Hindlimb muscle (tissue), 1 donor: Measurements from ENCODE around the gene RIMBP3C. TPM values are rescaled to one million over a fixed set of nuclear protein-coding genes. Genes with fewer than 3 reads are reported as not detected.
"Not testable (repeated sequence)": the region's sequence is repeated elsewhere in the genome, so short reads cannot be mapped to it uniquely, and the experiment has no call there.

ENCODE experiments used
- DNase-seq: peaks from one replicate; pipeline ENCODE4 v3.0.0-alpha.2; 2013
- polyA plus RNA-seq: library from polyadenylated mRNA; unstranded; fragments of 120-200 nt; gene quantifications from one replicate; pipeline ENCODE4 v1.2.1, GENCODE V29; 2013; ENCODE audit not compliant: insufficient read length

Gene RIMBP3C, protein sequence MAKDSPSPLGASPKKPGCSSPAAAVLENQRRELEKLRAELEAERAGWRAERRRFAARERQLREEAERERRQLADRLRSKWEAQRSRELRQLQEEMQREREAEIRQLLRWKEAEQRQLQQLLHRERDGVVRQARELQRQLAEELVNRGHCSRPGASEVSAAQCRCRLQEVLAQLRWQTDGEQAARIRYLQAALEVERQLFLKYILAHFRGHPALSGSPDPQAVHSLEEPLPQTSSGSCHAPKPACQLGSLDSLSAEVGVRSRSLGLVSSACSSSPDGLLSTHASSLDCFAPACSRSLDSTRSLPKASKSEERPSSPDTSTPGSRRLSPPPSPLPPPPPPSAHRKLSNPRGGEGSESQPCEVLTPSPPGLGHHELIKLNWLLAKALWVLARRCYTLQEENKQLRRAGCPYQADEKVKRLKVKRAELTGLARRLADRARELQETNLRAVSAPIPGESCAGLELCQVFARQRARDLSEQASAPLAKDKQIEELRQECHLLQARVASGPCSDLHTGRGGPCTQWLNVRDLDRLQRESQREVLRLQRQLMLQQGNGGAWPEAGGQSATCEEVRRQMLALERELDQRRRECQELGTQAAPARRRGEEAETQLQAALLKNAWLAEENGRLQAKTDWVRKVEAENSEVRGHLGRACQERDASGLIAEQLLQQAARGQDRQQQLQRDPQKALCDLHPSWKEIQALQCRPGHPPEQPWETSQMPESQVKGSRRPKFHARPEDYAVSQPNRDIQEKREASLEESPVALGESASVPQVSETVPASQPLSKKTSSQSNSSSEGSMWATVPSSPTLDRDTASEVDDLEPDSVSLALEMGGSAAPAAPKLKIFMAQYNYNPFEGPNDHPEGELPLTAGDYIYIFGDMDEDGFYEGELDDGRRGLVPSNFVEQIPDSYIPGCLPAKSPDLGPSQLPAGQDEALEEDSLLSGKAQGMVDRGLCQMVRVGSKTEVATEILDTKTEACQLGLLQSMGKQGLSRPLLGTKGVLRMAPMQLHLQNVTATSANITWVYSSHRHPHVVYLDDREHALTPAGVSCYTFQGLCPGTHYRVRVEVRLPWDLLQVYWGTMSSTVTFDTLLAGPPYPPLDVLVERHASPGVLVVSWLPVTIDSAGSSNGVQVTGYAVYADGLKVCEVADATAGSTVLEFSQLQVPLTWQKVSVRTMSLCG (N-terminal part only)
- 0.41 TPM for polyA plus RNA-seq

DNA sequence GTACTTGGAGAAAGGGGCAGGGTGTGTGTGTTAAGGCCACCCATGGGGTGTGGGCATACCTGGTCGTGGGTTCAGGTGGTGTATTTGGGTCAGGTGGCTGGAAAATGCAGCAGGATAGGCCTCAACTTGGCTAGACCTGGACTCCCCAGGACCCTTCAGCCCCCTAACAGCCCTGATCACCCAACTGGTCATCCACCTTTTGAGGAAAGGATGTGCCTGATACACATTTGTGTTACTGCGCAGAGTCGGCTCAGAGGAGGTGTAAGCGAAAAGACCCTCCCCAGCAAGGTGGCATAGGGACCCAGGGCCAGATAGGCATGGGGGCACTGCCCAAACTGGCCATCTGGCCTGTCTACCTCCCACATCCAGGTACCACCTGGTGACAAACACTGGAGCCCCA is at the start of gene RIMBP3C:
Gene RIMBP3C, minus strand, starts transcription at position 101 of the 400 bp plus-strand sequence. CDS start 485 bp downstream, outside the sequence.
- DNase-seq = not testable (repeated sequence)

DNA sequence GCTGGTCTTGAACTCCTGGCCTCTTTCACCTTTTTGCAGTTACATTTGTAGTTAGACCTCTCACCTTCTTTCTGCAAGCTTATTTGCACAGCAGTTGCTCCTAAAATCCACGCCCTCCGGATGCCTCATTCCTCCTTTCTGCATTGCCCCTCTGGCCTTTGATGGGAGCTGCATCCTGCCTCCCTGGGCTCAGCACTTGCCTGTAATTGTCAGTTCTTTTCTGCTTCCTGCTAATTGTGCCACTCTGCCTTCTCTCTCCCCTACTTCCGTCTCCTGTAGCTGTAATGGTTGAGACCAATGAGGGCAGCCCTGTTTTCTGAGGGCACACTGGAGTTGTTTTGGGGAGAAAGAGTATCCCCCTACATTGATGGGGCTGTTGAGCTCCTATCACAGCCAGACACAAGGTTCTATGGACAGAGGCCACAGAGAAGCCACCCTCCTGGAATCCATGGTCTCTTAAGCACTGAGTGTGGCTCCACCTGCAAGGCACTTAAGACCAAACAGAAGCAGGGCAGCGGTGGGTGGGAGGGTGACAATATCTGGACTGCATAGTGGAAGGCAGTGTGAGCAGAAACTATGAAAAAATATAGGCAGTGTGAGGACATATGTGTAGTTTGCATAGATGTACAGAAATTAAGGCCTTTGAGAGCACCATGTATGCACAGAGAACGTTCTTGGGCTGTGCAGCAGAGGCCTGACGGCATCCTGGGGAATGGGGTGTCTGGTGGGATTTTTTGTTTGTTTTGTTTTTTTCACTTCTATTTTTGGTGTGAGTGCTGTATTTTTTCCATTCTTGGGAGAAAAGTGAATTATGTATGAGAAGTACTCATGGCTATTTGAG is 48.0 kb upstream of the RIMBP3C start:
- no peak for DNase-seq

DNA sequence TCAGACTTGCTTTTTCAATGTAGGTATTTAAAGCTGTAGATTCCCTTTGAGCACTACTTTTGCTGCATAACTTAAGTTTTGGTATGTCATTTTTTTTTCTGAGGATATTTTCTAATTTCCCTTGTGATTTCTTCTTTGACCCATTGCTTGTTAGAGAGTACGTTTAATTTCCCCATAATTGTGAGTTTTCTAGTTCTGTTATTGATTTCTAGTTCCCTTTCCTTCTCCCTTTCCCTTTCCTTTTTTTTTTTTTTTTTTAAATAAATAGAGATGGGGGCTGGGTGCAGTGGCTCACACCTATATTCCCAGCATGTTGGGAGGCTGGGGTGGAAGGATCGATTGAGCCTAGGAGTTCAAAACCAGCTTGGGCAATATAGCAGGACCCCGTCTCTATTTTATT is 47.0 kb upstream of the RIMBP3C start:
- no peak for DNase-seq

DNA sequence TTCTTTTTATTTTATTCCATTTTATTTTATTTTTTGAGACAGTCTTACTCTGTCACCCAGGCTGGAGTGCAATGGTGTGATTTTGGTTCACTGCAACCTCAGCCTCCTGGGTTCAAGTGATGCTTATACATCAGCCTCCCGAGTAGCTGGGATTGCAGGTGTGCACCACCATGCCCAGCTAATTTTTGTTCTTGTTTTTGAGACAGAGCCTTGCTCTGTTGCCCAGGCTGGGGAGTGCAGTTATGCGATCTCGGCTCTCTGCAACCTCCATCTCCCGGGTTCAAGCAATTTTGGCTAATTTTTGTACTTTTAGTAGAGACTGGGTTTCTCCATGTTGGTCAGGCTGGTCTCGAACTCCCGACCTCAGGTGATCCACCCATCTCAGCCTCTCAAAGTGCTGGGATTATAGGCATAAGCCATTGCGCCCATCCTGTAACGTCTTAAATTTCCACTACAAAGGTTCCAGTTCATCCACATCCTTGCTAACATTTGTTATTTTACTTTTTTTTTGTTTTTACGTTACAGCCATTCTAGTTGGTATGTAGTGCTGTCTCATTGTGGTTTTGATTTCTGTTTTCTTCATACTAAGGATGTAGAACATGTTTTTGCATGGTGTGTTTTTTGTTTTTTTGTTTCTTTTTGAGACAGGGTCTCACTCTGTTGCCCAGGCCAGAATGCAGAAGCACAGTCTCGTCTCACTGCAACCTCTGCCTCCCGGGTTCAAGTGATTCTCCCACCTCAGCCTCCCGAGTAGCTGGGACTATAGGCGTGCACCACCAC is 45.3 kb upstream of the RIMBP3C start:
- not testable (repeated sequence) for DNase-seq

DNA sequence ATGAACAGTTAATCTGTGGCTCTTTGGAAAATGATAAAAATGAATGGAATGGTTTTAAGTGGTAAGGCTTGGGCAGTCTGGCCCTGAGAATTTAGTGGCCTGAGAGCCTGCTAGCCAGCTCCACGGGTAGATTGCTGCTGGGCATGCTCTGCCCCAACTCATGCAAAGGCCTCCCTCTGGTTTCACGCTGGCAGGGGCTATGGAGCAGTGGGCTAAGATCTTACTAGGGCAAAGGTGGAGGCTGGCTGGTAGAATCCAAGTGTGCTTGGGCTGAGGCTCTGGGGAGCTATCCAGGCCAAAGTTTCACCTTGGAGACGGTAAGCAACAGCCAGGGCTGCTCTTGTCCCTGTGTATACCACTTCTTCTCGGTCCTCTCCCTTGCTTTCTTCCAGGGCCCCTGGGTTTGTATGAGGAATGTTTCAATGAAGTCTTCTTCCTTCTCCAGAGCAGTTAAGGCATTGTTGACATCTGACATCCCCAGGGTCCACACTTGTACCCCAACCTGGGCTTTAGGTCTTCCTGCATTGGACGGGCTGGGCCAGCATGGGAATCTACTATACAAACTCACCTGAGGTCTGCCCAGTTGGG is 43.7 kb upstream of the RIMBP3C start:
- no peak for DNase-seq

DNA sequence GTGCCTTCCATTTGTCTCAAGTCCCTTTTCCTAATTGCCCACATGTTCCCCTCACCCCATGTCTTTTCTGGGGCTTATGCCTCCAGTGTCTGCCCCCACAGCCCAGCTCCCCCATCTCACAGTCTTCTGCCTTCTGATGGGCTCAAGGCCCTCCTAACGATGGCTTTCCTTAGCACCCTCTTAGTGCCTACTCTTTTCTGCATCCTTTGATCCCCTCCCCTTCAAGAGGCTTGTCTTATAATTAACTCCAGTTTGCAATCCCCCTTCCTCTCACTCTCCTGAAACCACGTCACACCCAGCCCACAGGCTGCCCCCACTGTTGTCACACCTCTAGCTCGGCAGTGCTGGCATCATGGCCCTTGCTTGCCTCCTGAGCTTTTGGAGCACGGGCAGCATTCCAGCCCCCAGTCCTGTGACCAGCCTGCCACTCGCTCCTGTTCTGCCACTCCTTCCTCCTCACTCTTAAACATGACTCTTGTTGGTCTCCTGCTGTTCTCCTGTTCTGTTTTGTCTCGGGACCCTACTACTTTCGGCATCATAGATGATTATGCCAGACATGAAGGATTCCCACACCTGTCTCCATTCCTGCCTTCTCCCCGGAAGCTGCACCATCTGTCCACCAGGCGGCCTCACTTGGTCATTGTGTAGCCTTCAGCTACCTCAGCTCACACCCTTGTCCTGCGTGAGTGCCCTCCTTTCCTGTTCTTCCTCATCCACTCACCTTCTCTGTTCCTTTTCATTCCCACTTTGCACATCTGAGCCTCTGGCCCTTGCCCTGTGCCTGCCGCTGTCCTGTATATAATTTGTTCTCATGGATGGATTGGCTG is 42.4 kb upstream of the RIMBP3C start:
- no peak for DNase-seq

DNA sequence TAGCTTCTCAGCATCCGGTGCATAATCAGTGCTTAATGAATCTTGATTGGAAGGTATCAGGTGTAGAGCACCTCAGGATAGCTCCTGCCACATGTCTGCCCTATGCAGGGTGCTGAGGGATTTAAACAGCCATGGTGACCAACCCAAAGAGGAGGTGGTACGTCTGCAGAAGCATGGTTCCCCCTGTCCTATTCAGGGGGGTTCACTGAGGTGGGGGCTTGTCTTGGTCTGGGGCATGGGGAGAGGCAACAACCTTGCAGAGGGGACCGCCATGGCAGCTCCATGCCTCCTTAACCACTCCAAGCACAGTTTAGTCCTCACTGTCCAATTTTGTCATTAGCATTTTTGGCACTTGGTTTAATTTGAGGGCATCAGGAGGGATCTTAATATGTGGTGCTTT is 41.2 kb upstream of the RIMBP3C start:
- no peak for DNase-seq

DNA sequence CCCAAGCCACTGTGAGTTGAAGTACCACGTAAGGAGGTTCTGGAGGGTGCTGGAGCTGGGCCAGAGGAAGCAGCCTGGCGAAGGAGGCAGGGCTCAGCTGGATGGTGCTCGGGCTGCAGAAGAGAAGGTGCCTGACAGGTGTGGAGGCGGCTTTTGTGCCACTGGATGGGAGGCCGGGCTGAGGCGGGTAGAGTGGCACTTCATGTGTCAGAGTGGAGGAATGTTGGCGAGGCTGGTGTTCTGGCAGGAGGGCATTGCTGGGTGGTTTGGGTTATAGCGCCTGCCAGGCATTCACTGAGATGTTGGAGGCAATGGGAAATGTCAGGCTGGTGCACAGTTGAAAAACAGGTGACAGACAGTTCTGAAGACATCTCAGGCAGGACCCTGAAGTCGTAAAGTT is 40.4 kb upstream of the RIMBP3C start:
- DNase-seq = no peak

DNA sequence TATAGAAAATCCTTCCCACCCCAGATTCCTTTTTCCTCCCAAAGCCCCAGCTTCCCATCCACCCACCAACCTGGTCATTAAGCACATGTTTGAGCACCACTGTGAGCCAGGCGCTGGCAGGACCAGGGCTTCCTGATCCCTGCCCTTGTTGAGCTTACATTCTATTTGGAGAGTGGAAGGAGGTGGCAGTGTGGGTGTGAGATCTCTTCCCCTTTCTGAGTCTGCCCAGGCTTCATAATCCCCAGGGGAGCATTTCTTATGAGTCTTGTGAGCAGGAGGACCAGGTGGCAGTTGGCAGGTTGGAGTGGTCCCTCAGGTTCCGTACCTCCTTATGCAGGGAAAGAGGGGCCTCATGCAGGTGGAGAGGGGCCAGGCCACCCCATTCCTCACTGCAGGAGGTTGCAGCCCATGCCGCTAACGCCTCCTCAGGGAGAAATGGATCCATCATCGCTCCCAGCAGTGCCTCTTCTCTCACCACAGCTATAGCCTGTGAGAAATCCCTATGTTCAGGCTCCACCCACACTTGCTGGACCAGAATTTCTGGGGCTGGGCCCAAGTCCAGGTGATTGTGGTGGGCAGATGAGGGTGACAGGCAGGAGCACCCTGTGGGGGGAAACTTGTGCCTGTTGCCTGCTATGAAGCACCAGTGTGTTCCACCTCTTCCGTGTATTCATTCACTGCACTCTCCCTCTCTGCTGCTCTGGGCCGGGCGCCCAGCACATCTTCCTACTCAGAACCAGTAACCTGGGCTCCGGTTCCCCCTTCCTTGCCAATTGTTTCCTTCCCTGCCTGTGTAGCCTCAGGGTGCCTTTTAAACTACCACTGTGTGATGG is 39.8 kb upstream of the RIMBP3C start:
- no peak for DNase-seq

DNA sequence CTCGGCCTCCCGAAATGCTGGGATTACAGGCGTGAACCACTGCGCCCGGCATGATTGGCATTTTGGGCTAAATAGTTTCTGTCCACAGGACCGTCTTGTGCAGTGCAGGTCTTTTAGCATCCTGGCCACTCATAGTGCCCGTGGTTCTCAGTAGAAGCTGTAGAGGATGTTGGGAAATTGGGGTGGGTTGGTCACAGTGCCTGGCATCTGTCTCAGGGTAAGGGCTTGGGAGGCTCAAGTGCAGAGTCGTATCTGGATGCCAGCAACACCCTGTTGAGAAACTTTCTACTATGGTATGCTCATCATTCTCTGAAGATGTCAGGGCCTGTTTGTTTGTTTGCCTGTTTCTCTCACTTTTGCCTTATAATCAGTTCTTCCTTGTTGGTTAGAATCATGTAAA is 38.1 kb upstream of the RIMBP3C start:
- no peak for DNase-seq

DNA sequence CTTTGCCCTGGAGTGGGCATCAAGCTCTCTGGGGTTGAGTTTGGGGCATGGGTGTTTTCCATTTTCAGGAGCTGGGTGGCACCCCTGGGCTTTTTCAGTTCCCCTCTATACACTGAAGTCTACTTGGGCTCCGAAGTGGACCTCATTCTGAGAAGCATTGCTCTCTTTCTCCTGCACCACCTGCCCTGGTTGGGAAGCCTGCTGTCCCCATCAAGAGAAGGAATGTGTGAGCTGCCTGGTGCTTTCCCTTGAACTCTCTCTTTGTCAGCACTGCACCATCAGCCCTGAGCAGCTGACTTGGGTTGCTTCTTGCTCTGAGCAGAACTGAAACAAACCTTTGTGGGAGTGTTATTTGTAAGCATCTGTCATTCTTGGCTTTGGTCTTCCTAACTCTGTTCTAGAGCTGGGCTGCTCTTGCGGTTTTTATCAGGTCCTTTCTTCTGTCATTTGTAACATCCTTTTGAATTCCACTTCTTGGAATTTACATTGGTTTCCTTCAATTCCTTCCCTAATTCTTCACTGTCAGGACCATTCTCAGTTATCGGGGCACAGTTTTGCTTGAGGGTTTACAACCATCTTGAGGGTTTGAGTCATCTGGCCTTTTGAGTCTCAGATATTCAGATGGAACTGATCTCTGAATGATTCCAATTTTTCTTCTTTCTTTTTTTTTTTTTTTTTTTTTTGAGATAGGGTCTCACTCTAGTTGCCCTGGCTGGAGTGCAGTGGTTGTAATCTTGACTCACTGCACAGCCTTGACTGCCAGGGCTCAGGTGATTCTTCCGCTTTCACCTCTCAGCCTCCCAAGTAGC is 36.7 kb upstream of the RIMBP3C start:
- DNase-seq = no peak

DNA sequence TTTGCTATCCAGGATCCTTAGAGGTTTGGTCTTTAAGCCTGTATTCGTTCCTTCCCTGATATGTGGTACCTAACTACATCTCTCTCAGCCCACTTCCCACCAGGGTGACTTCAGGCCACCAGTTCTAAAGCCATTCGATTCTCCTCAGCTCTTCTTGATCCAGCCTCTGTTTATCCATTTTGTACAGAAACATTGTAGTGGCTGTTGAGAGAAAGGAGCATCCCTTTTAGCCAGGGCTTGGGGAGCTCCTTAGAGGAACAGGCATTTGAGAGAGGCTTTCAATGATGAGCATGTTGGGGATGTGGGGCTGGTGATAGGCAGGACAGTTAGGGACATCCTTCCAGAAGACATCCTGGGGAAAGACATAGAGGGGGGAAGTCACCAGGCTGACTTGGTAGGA is 34.1 kb upstream of the RIMBP3C start:
- DNase-seq = no peak

DNA sequence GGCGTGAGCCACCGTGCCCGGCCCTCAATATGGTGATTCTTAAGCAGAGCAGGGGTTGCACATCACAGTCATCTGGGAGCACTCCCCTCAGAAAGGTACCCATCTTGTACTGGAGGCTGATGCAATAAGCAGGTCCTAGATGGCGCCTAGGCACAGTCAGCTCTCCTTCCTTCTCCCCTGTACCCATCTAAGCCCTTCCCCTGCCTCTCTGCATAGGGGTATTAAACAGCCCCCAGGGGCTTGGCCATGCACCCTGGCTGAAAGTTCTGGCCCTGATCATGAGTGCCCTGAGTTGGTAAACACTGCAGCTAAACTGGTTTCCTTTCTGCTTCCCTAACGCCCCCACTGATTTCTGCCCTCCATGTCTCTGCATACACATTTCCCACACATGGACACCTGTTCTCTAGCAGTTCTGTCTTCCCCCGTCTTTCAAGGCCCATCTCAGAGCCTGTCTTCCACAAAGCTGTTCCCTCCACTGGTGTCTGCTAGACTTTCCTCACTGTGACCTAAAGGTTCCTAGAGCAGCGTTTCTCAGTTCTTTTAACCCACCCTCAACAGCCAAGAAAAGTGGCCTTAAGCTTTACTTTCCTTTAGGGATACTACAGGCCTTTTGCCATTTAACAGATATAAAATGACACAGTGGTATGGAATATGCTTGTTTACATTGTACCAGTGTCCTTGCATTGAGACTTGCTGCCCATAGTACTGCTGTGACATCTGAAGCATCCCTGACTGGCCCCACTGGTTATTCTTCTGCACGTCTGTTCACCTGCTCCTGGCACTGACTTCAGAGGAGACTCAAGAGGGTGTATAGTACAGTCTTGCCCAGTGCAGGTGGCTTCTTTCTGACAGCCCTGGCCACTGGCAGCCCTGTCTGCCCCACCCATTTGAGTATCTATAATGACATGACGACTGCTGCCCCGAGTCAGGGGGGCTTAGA is 31.8 kb upstream of the RIMBP3C start:
- DNase-seq = no peak

DNA sequence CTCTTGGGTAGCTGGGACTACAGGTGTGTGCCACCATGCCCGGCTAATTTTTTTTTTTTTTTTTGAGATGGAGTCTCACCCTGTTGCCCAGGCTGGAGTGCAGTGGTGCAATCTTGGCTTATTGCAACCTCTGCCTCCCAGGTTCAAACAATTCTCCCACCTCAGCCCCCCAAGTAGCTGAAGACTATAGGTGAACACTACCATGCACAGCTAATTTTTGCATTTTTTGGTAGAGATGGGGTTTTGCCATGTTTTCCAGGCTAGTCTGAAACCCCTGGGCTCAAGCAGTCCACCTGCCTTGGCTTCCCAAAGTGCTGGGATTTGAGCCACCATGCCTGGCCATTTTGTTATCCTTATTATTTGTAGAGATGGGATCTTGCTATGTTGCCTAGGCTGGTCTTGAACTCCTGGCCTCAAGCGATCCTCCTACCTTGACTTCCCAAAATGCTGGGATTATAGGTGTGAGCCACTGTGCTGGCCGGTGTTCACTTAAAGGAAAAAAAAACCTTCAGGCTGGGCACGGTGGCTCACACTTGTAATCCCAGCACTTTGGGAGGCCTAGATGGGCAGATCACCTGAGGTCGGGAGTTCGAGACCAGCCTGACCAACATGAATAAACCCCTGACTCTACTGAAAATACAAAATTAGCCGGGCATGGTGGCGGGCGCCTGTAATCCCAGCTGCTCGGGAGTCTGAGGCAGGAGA is 29.9 kb upstream of the RIMBP3C start:
- not testable (repeated sequence) for DNase-seq

DNA sequence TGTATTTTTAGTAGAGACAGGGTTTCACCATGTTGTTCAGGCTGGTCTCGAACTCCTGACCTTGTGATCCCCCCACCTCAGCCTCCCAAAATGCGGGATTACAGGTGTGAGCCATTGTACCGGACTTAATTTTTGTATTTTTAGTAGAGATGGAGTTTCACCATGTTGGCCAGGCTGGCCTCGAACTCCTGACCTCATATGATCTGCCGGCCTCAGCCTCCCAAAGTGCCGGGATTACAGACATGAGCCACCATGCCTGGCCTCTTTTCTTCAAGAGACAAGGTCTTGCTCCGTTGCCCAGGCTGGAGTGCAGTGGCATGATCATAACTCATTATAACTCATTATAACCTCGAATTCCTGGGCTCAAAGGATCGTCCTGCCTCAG is 29.4 kb upstream of the RIMBP3C start:
- not testable (repeated sequence) for DNase-seq

DNA sequence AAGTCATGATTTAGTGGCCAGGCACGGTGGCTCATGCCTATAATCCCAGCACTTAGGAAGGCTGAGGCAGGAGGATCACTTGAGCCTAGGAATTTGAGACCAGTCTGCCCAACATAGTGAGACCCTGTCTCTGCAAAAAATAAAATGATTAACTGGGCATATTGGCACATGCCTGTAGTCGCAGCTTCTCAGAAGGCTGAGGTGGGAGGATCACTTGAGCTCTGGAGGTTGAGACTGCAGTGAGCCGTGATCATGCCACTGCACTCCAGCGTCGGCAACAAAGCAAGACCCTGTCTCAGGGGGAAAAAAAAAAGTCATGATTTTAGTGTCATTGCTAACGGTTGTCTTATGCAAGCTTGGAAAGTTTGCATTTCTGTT is 28.2 kb upstream of the RIMBP3C start:
- no peak for DNase-seq
